DMS79 (cell line): ENCODE results near the gene MTHFS.
"Not testable (repeated sequence)": the region's sequence is repeated elsewhere in the genome, so short reads cannot be mapped to it uniquely, and the experiment has no call there.

ENCODE experiments used
- DNase-seq: peaks from one replicate; lab custom pipeline; 2025; lab: John Stamatoyannopoulos, UW

MTHFS gene

GRCh38 chr15:79896634-79897379 is at the start of gene MTHFS:
TSS of gene MTHFS (minus strand) at chr15:79897014. CDS start at chr15:79896988, 26 bp downstream.
- DNase-seq, result peak; percentile 57

GRCh38 chr15:79944622-79945021 is 47.8 kb upstream of the MTHFS start:
- no peak for DNase-seq

- no peak for DNase-seq
Observed at GRCh38 chr15:79943820-79944219, 47.0 kb upstream of the MTHFS start.

GRCh38 chr15:79942741-79943481 is 46.1 kb upstream of the MTHFS start:
- peak; percentile 4 for DNase-seq

- no peak for DNase-seq
Observed at GRCh38 chr15:79939399-79939798, 42.6 kb upstream of the MTHFS start.

- DNase-seq, result no peak
Observed at GRCh38 chr15:79938143-79938542, 41.3 kb upstream of the MTHFS start.

GRCh38 chr15:79935556-79936201 is 38.9 kb upstream of the MTHFS start:
- DNase-seq, result not testable (repeated sequence)

- DNase-seq, result no peak
Observed at GRCh38 chr15:79933231-79933630, 36.4 kb upstream of the MTHFS start.

GRCh38 chr15:79932447-79932846 is 35.6 kb upstream of the MTHFS start:
- DNase-seq, result no peak

- DNase-seq, result no peak
Observed at GRCh38 chr15:79930516-79930915, 33.7 kb upstream of the MTHFS start.

- no peak for DNase-seq
Observed at GRCh38 chr15:79929412-79929811, 32.6 kb upstream of the MTHFS start.

- not testable (repeated sequence) for DNase-seq
Observed at GRCh38 chr15:79926116-79926515, 29.3 kb upstream of the MTHFS start.

GRCh38 chr15:79924379-79924778 is 27.6 kb upstream of the MTHFS start:
- DNase-seq, result no peak

GRCh38 chr15:79923515-79924169 is 26.8 kb upstream of the MTHFS start:
- DNase-seq, result peak; percentile 81

- DNase-seq, result no peak
Observed at GRCh38 chr15:79923079-79923514, 26.3 kb upstream of the MTHFS start.

GRCh38 chr15:79922512-79923078 is 25.8 kb upstream of the MTHFS start:
- peak; percentile 13 for DNase-seq

- DNase-seq, result no peak
Observed at GRCh38 chr15:79919749-79920511, 23.1 kb upstream of the MTHFS start.

GRCh38 chr15:79919090-79919748 is 22.4 kb upstream of the MTHFS start:
- DNase-seq, result no peak

- no peak for DNase-seq
Observed at GRCh38 chr15:79918278-79918677, 21.5 kb upstream of the MTHFS start.

- DNase-seq, result no peak
Observed at GRCh38 chr15:79916502-79917132, 19.8 kb upstream of the MTHFS start.
